ENCODE data around the gene PHACTR3.

Gene PHACTR3

DNA sequence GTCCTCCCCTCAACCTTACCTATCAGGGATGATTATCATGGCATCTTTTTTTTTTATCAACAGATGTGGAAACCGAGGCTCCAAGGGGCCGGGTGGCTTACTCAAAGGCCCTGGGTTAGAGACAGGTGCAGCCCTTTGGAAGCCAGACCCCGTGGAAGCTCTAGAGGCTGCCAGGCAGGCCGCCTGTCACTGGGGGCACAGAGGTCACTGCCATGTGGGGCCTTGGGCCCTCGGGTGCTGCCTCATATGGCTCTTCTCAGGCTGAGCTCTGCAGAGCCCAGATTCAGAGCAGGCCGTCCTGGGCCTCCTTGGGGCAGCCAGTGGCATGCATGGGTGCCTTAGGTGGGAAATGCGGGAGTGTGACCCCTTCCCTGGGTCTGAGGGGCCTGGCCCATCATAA lies 136.3 kb downstream of the PHACTR3 start:
- DNase-seq: no peak

DNA sequence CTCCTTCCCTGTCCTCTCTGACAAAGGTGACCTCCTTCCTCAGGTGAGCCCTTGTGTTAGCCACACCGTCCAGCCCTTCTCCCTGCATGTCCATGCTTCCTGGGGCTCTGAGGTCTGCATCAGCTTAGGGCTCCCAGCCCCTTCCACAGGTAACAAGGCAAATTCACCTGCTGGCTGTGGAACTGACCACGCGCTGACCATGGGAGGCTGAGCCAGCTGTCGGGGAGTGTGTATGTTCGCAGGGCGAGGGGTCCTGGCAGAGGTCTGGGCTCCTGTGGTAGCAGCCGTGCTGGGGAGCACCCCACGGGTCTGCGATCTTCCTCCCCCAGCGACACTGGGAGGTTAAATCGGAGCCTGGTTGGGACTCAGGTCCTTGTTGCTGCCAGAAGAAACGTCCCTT lies 136.7 kb downstream of the PHACTR3 start:
- DNase-seq: no peak

DNA sequence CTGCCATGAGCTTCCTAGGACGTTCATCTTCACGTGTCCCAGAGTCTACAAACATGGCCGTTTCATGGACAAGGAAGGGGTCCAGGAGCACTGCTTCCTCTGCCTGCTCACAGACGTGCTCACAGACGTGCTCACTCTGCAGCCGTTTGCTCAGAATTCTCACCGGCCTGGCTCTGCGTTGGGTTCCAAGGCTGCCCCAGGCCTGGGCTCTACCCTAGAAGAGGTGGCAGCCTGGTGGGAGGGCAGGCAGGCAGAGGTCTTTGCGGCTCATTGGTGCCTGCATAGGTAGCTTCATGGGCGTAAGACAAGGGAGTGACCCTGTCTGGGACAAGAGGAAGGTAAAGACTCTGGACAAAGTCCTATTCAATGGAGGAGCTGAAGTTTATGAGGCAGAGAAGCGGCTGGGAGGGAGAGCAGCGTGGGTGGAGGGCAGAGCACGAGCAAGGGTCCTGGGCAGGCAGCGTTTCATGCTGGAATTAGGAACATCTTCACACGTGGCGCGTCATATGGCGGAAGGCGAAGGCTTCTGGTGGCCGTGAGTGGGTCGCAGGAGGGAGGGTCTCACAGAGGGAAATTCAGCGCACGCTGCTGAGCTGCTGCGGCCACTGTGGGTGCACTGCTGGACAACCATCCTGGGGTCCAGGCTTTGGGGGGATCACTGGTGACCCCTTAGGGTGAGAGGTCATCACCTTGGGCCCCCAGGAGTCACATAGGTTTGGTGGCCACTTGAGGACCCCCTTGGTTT lies 138.2 kb downstream of the PHACTR3 start:
- DNase-seq: no peak

DNA sequence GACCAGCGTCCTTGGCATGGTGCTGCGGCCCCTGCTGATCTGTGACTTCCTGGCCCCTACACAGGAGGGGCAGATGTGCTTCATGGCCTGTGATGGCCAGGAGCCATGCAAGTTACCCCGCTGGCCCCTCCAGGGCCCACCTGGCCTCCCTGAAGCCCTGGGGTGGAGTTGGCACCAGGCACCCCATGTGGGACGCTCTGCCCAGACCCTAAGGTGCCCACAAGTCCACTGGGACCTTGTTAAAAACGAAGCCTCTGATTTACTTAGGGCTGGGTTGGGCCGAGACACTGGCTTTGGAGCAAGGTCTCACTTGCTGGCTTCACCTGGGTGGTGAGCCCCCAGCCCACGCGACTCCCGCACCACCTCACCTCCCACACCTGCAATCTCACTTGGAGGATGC lies 139.0 kb downstream of the PHACTR3 start:
- no peak for DNase-seq

DNA sequence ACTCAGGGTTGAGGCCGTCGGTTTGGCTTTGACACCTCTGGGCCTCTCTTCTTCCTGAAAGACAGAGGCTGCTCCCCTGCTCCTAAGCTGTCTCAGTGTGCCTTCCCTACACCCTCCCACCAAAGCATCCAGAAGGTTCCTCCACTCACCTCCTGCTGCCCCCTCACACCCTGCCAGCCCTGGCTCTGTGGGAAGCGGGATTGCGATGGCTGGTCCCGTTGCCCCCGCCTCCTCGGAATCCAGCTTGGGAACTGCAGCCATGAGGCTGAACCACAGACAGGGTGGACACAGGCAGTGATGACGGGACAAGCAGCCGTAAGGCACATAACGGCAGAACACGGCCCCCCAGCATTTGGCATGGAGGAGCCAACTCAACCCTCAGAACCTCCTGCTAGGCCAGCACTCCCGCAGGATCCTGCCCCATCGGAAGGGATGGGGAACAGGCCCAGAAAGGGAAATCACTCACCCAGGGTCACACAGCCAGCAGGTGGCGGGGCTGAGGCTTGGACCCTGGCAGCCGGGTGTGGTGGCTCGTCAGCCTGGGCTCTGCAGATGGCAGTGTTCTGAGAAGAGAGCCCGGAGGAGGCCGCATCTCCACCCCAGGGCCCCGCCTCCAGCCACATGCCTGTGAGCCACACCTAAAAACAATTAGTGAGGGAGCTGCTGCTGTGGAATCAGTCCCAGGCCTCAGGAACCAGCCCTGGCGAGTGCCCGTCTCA lies 139.6 kb downstream of the PHACTR3 start:
- peak; percentile 62 for DNase-seq

DNA sequence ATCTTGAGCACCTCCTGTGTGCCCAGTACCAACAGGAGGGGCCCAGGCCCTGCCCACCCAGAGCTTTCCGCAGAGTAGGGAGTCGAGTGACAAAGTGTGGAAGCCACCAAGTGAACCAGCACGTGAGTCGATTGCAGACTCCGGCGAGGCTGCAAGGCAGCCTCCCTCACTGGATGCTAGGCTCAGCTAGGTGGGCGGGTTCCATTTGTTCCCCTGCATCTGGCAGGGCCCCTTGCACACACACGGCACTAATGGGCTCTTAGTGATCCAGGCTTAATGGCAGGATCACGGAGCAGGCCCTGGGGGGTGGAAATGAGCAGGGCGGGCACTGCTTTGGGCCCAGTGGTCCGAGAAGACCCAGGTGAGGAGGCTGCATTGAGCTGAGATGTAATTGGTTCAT lies 140.4 kb downstream of the PHACTR3 start:
- DNase-seq: no peak

DNA sequence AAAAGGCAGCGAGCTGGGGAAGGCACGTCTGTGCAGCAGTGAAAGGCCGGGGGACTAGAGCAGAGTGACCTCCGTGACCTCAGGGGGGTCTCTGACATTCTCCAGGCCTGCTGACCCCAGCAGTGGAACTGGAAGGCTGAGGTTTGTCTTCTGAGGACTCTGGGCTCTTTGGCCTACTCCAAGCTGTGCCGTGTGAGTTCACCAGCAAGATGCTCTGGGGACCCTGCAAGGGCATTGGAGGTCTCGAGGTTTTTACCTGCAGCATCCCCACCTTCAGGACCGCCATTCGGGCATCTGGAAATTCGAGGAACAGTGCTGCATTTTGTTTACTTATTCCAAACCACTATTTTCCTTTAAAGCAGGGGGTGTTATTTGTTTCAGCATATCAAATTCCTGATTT lies 140.9 kb downstream of the PHACTR3 start:
- no peak for DNase-seq

DNA sequence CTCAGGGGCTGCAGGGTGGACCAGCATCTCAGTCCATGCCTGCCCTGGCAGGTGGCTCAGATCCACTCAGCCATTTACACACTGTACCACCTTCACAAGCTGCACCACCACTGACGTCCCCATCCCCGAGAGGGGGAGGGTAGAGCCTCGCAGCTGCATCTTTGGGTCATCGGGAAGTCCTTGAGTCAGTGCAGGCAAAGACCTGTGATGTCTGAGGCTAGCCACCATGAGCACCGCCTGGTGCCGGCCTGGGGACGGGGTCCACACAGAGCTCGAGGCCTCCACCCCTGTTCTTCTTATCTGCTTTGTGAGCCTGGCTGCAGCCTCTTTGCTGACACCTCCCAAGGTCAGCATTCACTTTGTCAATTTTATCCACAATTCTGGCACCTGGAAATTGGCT lies 141.4 kb downstream of the PHACTR3 start:
- DNase-seq: no peak

DNA sequence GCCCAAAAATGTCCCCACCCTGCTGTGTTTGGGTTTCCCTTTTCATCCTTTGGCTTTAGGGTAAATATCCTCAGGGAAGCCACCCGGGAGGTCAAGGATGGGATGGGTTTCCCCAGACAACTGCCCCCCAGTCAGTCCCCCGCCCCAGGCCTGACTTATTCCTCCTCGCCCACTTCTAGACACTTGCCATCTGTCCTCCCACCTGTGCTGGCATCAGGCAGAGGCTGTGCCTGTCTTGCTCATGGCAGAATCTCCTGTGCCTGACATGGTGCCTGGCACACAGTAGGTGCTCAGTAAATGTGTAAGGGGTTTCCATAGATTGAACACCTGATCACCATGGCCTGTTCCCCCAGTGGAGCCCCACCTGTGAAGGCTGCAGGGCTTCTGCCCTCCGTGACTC lies 141.8 kb downstream of the PHACTR3 start:
- DNase-seq: no peak

DNA sequence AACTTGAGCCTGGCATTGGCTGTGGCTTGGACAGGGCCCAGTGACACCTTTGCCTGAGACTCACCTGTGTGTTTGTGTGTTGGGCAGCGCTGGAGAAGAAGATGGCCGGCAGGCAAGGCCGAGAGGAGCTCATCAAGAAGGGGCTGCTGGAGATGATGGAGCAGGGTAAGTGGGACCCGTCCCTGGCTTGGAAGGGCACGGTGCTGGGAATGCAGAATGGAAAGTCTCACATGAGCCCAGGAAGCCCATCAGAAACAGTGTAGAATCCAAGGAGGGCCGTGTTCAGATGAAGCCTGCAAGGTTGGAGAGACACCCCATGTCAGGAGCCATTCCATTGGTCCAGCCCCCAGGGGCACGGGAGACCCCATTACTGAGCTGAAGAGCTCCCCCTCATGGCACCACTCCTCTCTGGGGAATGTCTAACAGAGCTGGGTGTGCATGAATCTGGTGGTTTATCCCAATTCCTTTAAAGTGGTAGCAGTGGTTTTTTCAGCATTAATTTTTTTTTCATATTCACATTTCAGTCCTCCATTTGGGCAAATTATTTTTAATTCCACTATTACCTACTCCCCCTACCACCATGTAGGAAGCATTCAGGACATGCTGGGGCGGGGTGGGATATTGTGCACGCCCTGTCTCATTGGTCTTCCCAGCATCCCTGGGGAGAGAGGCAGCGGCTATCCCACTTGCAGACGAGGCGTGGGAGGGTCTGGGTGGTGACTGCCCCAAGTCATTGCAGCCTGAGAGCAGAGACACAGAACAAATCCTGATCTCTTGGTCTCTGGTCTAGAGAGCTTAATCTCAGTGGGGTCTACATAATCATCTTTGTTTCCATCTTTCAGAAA lies 143.6 kb downstream of the PHACTR3 start:
- DNase-seq: no peak

DNA sequence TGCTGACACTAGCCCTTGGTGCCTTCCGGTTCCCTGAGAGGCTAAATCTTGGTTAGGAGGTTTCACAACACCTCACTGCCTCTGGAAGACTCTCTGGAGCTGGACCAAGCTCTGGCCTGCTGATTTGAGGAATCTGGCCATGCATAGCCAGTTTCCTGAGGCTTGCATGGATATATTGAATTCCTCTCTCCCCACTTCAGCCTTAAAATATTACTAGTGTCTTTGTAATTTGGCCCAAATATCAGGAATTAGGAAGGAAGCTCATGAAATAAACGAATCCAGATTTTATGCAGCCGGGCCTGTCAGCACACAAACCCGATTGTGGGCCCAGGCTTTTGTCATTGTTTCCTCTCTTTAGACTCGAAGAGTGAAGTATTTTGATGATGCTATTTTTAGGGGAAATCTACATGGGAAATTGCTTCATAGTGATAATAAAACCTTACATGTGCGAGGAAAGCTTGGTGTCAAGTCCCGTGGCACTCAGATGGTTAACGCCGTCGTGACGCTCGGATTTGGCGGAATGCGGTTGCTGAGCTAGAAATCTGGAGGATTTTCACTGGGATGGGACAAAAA lies 144.4 kb downstream of the PHACTR3 start:
- DNase-seq: no peak

DNA sequence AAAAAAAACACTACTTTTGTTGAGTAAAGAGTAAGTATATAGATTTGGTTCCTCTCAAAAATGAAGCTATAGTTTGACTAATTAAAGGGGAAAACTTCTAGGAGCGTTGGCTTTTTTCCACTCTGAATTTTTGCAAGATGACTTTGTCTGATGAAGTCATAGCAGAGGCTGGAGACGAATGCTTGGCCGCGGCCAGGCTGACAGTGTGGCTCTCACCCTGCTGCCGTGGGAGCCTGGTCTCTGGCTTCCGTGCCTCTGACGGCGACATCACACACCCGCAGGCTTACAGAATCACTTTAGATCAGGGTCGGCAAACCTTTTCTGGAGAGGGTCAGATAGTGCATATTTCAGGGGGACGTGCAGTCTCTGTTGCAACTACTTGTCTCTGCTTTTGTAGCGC lies 145.0 kb downstream of the PHACTR3 start:
- DNase-seq: no peak

DNA sequence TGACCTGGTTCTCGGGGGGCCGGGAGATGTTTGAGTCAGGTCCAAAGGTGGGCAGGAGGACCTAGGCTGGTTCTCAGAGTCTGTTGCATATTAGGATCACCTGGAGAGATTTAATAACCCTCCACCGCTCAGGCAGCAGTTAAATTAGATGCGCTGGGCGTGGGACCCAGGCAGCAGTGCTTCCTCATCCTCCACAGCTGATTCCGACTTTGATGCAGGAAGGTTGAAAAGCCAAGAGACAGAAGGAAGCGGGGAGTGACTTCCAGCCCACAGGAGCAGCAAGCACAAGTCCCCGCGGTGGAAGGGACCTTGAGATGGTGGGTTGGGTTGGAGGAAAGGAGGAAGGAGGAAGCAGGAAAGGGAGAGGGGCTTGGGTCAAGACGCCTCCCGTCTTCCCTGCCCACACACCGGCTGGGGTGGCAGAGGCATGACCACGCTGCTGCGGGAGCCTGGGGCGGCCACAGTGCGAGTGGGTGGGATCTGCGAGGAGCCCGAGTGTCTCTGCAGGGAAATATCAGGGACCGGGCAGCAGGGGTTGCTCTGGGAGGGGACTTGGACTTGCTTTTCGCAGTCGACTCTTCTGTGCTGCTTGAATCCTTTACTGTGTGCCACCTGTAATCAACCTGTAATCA lies 146.0 kb downstream of the PHACTR3 start:
- DNase-seq: no peak

DNA sequence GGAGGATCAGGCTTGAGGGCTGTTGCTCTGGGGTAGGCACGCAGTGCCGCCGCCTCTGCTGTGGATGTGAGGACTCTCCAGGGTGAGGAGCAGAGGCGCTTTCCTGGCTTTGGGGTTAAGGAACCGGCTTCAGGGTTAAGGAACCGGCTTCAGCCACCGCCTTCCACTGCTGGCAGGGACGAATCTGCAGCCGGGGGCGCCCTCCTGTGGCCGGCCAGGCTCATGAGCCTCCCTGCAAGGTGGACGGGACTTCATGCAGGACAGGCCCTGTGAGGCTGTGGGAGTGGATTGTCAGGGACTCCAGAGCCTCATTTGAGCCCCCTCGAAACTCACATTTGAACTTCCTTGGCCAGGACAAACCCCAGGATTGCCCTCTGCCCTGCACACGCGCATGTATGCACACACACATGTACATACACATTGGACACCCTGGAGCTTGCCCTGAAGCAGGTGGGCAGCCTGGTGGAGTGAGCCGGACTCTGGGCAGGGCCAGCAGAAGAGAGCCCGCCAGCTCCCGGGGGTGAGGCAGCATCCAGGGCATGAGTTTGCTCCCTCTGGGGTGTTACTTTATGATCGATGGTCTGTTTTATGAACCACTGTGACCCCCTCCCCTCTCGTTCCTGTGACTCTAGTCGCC lies 146.9 kb downstream of the PHACTR3 start:
- DNase-seq: peak; percentile 78

DNA sequence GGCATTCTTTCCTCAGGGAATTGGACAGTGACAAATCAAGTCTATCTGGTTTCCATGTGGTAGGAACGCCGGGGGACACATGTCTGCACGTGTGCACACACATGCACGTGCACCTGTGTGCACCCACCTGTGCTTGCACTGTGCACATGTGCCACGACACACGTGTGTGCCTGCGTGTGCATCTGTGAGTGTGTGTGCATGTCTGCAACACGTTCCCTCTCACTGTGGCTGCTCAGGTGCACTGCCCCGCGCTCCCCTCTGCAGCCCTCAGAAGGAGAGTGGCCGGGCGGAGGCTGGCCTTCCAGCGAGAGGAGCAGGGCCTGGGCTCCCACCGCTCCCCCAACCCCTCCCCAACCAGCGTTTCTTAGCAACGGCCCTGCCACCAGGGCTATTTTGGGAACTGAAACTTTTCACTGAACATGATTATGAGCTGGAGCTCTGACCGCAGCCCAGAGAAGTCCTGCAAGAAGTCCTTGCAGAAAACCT lies 147.8 kb downstream of the PHACTR3 start:
- DNase-seq: peak; percentile 41

DNA sequence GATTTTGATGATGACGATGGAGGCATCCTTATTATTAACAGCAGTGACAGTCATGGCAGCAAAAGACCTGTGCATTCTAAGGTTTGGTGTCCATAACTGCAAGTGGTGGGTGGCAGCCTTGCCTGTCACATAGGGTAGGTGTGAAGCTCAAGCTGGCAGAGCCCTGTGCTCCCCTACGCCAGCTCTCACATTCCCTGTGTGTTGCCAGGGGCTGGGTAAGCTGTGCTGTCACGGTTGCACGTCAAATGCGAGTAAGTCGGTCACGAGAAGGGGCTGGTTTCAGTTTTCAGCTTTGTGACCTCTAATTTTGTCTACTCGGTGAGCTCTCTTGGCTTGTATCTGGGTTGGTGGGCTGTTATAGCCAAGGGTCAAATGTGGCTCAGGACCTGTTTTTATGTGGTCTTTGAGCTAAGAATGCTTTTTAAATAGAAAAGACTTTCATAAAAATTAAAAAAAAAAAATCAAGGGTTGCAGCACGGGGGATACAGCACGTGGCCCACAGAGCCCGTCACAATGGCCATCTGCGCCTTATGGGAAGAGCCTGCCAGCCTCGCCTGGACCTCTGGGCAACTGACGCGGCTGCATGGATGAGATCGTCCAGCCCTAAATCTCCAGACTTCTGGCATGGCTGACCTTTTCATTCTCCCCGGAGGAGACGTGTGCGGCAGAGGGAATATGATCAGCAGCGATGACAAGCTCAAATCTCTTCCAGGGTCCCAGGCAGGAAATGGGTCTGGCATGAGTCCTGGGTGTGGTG lies 148.5 kb downstream of the PHACTR3 start:
- no peak for DNase-seq

DNA sequence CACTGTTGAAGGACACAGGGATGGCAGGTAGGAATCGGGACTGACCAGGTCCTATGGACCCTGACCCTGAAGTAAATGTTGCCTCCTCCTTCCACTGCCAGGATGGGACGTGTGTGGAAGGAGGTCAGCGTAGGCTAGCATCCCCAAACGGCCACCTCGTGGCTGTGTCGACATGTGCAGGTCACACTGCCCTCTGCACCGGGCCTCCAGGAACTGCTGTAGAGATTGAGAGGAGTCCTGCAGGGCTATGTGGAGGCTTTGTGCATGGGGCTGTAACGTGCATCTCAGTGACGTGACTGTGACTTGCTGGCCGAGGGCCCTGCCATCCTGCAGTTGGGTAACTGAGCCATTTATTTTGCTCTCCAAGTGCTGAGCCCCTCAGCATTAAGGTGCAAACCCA lies 149.5 kb downstream of the PHACTR3 start:
- DNase-seq: no peak

DNA sequence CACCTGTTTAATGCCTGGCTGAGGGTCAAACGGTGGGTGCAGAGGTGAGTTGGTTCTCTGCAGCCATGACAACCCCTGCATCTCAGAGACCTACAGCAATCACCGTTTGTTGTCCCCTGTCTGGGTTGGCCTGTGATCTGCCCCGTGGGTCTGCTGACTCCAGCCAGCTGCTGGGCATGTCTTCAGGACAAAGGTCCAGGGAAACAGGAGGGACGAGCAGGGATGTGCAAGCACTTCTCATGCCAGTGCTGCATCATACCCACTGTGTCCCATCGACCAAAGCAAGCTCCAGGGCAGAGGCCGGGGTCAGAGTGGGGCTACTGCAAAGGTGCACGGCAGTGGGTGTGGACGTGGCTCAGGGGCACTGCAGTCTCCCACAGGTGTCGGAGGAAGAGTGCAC lies 150.2 kb downstream of the PHACTR3 start:
- no peak for DNase-seq

DNA sequence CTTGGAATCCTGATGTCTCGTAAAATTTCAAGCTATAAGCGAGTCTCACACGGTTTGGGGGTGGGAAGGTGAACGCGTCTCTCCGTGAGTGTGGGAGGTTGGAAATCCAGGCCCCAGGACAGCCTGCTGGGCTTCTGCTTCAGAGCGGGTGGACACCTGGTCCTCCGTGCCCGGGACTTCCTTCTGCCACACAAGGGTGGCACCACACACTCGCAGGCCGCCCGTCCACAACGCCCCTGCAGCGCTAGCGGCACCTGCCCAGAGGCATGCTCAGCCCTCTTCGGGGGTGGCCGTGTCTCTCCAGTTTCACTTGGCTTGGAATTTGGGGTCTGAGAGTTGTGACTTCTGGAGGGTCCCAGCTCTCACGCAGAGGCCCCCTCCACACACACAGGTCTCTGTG lies 151.9 kb downstream of the PHACTR3 start:
- DNase-seq: no peak

DNA sequence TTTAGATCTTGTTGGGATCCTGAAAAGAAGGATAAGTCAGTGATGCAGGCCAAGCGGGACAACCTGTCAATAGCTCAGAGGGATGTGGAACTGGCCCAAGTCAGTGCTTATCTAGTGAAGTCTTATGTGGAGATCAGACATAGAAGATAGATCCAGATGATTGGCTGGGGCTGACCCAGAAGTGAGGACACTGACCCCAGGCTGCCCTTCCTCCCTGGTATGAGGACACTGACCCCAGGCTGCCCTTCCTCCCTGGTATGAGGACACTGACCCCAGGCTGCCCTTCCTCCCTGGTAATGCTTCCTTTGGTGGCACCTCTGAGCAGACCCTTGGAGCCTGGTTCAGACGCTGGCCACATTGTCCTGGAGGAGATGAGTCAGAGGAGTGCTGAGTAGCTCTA lies 159.7 kb downstream of the PHACTR3 start:
- no peak for DNase-seq

DNA sequence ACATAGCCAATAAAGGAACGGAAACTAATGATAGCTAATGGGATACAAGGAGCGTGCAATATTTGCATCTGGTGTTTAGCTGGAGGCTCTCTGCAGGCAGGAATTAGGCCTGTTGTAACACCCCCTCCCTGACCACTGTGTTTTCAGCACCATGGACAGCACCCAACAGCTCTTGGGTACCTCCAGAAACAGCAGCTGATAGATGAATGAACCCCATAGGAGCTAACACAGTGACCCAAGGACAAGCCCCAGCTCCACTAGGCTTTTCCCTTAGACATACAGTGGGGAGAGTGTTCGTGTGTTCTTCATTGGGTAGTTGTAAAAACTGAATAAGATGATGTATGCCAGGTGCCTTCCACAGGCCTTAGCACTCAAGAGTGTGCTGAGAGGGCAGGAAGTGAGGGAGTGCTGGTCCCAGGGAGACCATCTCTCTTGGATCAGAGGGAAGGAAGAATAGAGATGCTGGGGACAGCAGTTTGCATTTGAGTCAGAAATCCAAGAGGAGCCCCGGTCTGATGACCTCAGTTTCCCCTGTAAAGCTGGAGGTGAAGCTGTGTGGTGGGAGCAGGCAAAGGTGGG lies 161.3 kb downstream of the PHACTR3 start:
- DNase-seq: peak; percentile 66
